CD14-positive monocyte (primary cell): ENCODE measurements around the gene ZIC1. TPM values are rescaled to one million over a fixed set of nuclear protein-coding genes. Genes with fewer than 3 reads are reported as not detected.

Experiments used
- DNase-seq, 3 donors: peaks; one replicate each; pipeline ENCODE4 v3.0.0-alpha.2; 2011 to 2022
- H2AFZ ChIP-seq: 2 replicates; pipeline ENCODE4 v1.6.0; 2012; ENCODE audit warnings: mild to moderate bottlenecking, low read depth, low read length, inconsistent platforms; ENCODE audit not compliant: insufficient read depth, poor library complexity, severe bottlenecking
- H3K27ac ChIP-seq, 2 donors: 1 replicate in 1 of 2; 2 replicates in 1 of 2; pipeline ENCODE4 v1.5.1; 2012 to 2013; ENCODE audit warnings: low read length in 2 of 2, control low read depth in 1 of 2, inconsistent platforms in 1 of 2, low read depth in 1 of 2, mild to moderate bottlenecking in 1 of 2
- H3K27me3 ChIP-seq, 2 donors: one replicate each; pipeline versions ENCODE4 v1.6.0 to v1.6.1; 2011 to 2013; ENCODE audit warnings: low read length in 2 of 2; ENCODE audit not compliant: control insufficient read depth in 2 of 2, insufficient read depth in 2 of 2
- H3K36me3 ChIP-seq, 2 donors: replicated peaks in 1 of 2; 1 replicate in 1 of 2; 2 replicates in 1 of 2; pipeline versions ENCODE4 v1.5.1 to v1.6.1; 2012 to 2013; ENCODE audit warnings: low read length in 2 of 2, control low read depth in 1 of 2, inconsistent platforms in 1 of 2, mild to moderate bottlenecking in 1 of 2; ENCODE audit not compliant: insufficient read depth in 2 of 2, control insufficient read depth in 1 of 2
- H3K4me1 ChIP-seq, 2 donors: 1 replicate in 1 of 2; 2 replicates in 1 of 2; pipeline versions ENCODE4 v1.5.1 to v1.6.1; 2012 to 2013; ENCODE audit warnings: low read length in 2 of 2, control low read depth in 1 of 2, inconsistent platforms in 1 of 2, mild to moderate bottlenecking in 1 of 2, moderate library complexity in 1 of 2; ENCODE audit not compliant: insufficient read depth in 2 of 2, control insufficient read depth in 1 of 2
- H3K4me2 ChIP-seq: replicated peaks from 2 replicates; pipeline ENCODE3; 2012; ENCODE audit warnings: low read length, moderate library complexity, mild to moderate bottlenecking; ENCODE audit not compliant: poor library complexity, severe bottlenecking; ENCODE audit errors: extremely low read depth
- H3K4me3 ChIP-seq, 3 experiments: fragments of 200-600 bp in 1 of 3; sonication (generic) in 1 of 3; replicated peaks in 1 of 3; 1 replicate in 2 of 3; 2 replicates in 1 of 3; pipeline ENCODE4 v1.5.1; 2011 to 2013; ENCODE audit warnings: low read length in 3 of 3, mild to moderate bottlenecking in 3 of 3, control low read depth in 2 of 3, low read depth in 2 of 3, inconsistent platforms in 1 of 3, moderate library complexity in 1 of 3
- H3K79me2 ChIP-seq: 2 replicates; pipeline ENCODE4 v1.6.0; 2012; ENCODE audit warnings: mild to moderate bottlenecking, control low read depth, inconsistent platforms, low read length, moderate library complexity; ENCODE audit not compliant: insufficient read depth
- H3K9ac ChIP-seq: 2 replicates; pipeline ENCODE4 v1.6.0; 2017; ENCODE audit warnings: low read length, mild to moderate bottlenecking; ENCODE audit not compliant: insufficient read depth, poor library complexity, severe bottlenecking
- H3K9me3 ChIP-seq, 2 donors: replicated peaks in 1 of 2; 1 replicate in 1 of 2; 2 replicates in 1 of 2; pipeline versions ENCODE4 v1.5.1 to v1.6.1; 2012 to 2013; ENCODE audit warnings: low read length in 2 of 2, control low read depth in 1 of 2; ENCODE audit not compliant: control insufficient read depth in 1 of 2, insufficient read depth in 1 of 2
- H4K20me1 ChIP-seq: 2 replicates; pipeline ENCODE4 v1.6.0; 2012; ENCODE audit warnings: mild to moderate bottlenecking, low read length, control low read depth, moderate library complexity; ENCODE audit not compliant: insufficient read depth
- H3K27ac Mint-ChIP-seq, 7 donors: one replicate each; pipeline ENCODE4 v1.8.0; 2020; ENCODE audit warnings: mild to moderate bottlenecking in 7 of 7, mixed read lengths in 7 of 7, moderate library complexity in 6 of 7, inconsistent platforms in 2 of 7
- H3K27me3 Mint-ChIP-seq, 3 donors: one replicate each; pipeline ENCODE4 v1.8.0; 2021 to 2022; ENCODE audit warnings: low read depth in 3 of 3, mild to moderate bottlenecking in 3 of 3, mixed read lengths in 3 of 3, moderate library complexity in 3 of 3, inconsistent platforms in 1 of 3
- H3K36me3 Mint-ChIP-seq, 2 donors: one replicate each; pipeline ENCODE4 v1.8.0; 2020; ENCODE audit warnings: mixed read lengths in 2 of 2, inconsistent platforms in 1 of 2, mild to moderate bottlenecking in 1 of 2
- H3K4me1 Mint-ChIP-seq: one replicate; pipeline ENCODE4 v1.8.0; 2020; ENCODE audit warnings: mild to moderate bottlenecking, mixed read lengths
- H3K4me3 Mint-ChIP-seq, 2 donors: one replicate each; pipeline ENCODE4 v1.8.0; 2020; ENCODE audit warnings: mild to moderate bottlenecking in 2 of 2, mixed read lengths in 2 of 2, moderate library complexity in 1 of 2
- H3K9me3 Mint-ChIP-seq, 7 donors: one replicate each; pipeline ENCODE4 v1.8.0; 2020 to 2022; ENCODE audit warnings: mixed read lengths in 7 of 7, mild to moderate bottlenecking in 6 of 7, moderate library complexity in 6 of 7, inconsistent platforms in 2 of 7
- WGBS: methylation state at CpG from one replicate; pipeline ENCODE4 v1.1.5; 2013; ENCODE audit warnings: missing lambda C conversion rate; ENCODE audit not compliant: insufficient coverage; 5-methylcytosine and 5-hydroxymethylcytosine counted together
- intact Hi-C, 2 donors: fragments of 100-400 bp; cut with micrococcal nuclease; formaldehyde crosslinking; loops; one replicate each; pipeline versions ENCODE4 v1.15.0 to v1.15.1; 2023
- polyA plus RNA-seq, 3 donors: library from polyadenylated mRNA; depleted of rRNA in 1 of 3; unstranded in 2 of 3; stranded (reverse) in 1 of 3; fragments of 300-500 nt in 2 of 3; fragments of >200 nt in 1 of 3; fragmentation: Illumina TruSeq in 2 of 3; gene quantifications; 1 replicate in 2 of 3; 2 replicates in 1 of 3; pipeline ENCODE4 v1.2.3, GENCODE V29; 2012 to 2021
- TF ChIP-seq, protein P1 (sequence below): fragments of 200-600 bp; IDR thresholded peaks from one replicate; pipeline ENCODE4 v1.8.0; 2022; ENCODE audit warnings: antibody characterized with exemption, mild to moderate bottlenecking

The ZIC1 gene
- polyA plus RNA-seq, 3 donors: not detected

DNA sequence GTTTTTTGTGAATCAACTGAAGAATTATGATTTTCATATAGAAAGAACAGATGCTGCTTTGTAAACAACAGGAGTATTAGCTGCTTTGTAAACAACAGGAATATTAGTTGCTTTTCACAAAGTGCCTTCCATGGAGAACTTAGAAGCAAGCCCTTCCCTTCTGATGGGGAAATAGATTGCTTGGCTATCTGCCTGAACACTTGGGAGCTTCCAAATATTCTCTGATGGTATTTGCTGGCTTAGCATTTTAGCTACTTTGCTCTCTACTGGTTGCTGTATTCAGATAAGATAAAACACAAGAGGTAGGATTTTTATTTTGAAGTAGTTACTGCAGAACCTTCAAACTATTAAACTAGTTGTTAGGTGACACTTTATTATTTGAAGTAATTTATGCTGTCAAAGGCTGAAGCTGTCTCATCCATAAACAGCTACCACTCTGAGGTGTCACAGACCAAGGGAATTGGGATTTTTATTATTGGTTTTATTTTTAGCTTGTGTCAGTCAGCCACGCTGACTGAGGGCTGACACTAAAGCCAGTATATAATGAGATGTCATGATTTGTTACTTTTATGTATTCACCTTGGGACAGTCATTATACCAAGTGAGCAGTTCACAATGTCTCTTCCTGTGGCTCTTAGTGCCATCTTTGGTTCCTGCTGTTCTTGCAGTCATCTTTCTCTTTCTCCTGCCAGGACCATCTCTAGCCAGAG, 50.0 kb downstream of the ZIC1 start:
- no peaks in the 10 kb centered on the region for H3K27me3 ChIP-seq
- no peaks in the 10 kb centered on the region for H3K4me1 Mint-ChIP-seq
- peaks cover 0 to 3% (median 0%) of the 10 kb centered on the region in 3 donors for H3K27me3 Mint-ChIP-seq
- no peak overlapping the region for H3K4me2 ChIP-seq
- H3K36me3 ChIP-seq: no peaks in the 10 kb centered on the region
- H3K27ac ChIP-seq: no peak overlapping the region
- no peaks in the 10 kb centered on the region for H3K9me3 ChIP-seq
- H3K9me3 Mint-ChIP-seq: peaks cover 0 to 3% (median 0%) of the 10 kb centered on the region in 7 donors
- H3K4me1 ChIP-seq: no peaks in the 10 kb centered on the region
- no peak overlapping the region for H3K4me3 ChIP-seq
- no peak overlapping the region for H3K27ac Mint-ChIP-seq
- 80% methylated on average over 1 of the region's 1 CpG for WGBS
- H2AFZ ChIP-seq: no peak overlapping the region
- no peaks in the 10 kb centered on the region for H3K36me3 Mint-ChIP-seq
- no peaks in the 10 kb centered on the region for H4K20me1 ChIP-seq
- intact Hi-C loops: no loop called here
- H3K9ac ChIP-seq: no peak overlapping the region
- no peaks in the 10 kb centered on the region for H3K79me2 ChIP-seq
- TF ChIP-seq, protein P1, sequence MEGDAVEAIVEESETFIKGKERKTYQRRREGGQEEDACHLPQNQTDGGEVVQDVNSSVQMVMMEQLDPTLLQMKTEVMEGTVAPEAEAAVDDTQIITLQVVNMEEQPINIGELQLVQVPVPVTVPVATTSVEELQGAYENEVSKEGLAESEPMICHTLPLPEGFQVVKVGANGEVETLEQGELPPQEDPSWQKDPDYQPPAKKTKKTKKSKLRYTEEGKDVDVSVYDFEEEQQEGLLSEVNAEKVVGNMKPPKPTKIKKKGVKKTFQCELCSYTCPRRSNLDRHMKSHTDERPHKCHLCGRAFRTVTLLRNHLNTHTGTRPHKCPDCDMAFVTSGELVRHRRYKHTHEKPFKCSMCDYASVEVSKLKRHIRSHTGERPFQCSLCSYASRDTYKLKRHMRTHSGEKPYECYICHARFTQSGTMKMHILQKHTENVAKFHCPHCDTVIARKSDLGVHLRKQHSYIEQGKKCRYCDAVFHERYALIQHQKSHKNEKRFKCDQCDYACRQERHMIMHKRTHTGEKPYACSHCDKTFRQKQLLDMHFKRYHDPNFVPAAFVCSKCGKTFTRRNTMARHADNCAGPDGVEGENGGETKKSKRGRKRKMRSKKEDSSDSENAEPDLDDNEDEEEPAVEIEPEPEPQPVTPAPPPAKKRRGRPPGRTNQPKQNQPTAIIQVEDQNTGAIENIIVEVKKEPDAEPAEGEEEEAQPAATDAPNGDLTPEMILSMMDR: no peak
- no peak for DNase-seq
- no peak overlapping the region for H3K4me3 Mint-ChIP-seq

DNA sequence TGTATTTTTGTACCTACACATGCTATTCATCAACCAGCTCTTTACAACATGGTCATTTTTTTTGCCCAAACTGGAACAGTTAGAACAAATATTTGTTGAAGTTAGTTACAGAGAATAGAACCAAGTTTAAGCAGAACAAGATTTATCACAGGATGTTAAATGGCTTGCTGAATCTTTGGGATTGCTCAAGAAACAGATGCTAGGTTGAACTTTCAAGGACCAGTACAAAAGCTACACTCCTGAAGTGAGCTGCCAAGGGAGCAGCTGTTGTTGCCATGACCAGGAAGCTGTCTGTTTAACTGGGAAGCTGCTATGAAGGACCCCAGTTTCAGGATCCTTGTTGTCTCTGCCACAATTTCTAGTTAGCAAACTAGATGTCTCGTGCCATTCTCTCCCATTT, 53.7 kb downstream of the ZIC1 start:
- no peaks in the 10 kb centered on the region for H3K4me1 Mint-ChIP-seq
- no peaks in the 10 kb centered on the region for H3K36me3 Mint-ChIP-seq
- H2AFZ ChIP-seq: no peak overlapping the region
- peaks cover 0 to 6% (median 0%) of the 10 kb centered on the region in 7 donors for H3K9me3 Mint-ChIP-seq
- no peak overlapping the region for H3K4me3 Mint-ChIP-seq
- no CpG with 5 or more reads among the region's 1 CpG for WGBS
- no peak overlapping the region for H3K27ac ChIP-seq
- H4K20me1 ChIP-seq: no peaks in the 10 kb centered on the region
- H3K9me3 ChIP-seq: no peaks in the 10 kb centered on the region
- no peak for DNase-seq
- H3K9ac ChIP-seq: no peak overlapping the region
- H3K27me3 Mint-ChIP-seq: peaks cover 0 to 2% (median 0%) of the 10 kb centered on the region in 3 donors
- H3K79me2 ChIP-seq: no peaks in the 10 kb centered on the region
- no peaks in the 10 kb centered on the region for H3K36me3 ChIP-seq
- no peak overlapping the region for H3K4me2 ChIP-seq
- H3K4me1 ChIP-seq: no peaks in the 10 kb centered on the region
- intact Hi-C loops: no loop called here
- no peaks in the 10 kb centered on the region for H3K27me3 ChIP-seq
- H3K27ac Mint-ChIP-seq: no peak overlapping the region
- TF ChIP-seq, protein P1: no peak
- H3K4me3 ChIP-seq: no peak overlapping the region

Other genes starting within 250 kb of the ZIC1 start
- gene ZIC4, start 2.8 kb upstream of the ZIC1 start, polyA plus RNA-seq: not detected